Fibroblast of skin of scalp (primary cell): ENCODE results near the gene PRM2.

ENCODE experiments used
- DNase-seq: peaks from one replicate; pipeline ENCODE4 v3.0.0-alpha.2; 2013

The PRM2 gene

GRCh38 chr16:11259655-11260595 is 16.4 kb downstream of the PRM2 start:
- no peak for DNase-seq

GRCh38 chr16:11258553-11259492 is 17.5 kb downstream of the PRM2 start:
- no peak for DNase-seq

- DNase-seq: peak; percentile 82
These were observed 18.9 kb downstream of the PRM2 start for GRCh38 chr16:11257131-11257938.

GRCh38 chr16:11256661-11257130 is 19.6 kb downstream of the PRM2 start:
- DNase-seq: peak; percentile 51

DNA sequence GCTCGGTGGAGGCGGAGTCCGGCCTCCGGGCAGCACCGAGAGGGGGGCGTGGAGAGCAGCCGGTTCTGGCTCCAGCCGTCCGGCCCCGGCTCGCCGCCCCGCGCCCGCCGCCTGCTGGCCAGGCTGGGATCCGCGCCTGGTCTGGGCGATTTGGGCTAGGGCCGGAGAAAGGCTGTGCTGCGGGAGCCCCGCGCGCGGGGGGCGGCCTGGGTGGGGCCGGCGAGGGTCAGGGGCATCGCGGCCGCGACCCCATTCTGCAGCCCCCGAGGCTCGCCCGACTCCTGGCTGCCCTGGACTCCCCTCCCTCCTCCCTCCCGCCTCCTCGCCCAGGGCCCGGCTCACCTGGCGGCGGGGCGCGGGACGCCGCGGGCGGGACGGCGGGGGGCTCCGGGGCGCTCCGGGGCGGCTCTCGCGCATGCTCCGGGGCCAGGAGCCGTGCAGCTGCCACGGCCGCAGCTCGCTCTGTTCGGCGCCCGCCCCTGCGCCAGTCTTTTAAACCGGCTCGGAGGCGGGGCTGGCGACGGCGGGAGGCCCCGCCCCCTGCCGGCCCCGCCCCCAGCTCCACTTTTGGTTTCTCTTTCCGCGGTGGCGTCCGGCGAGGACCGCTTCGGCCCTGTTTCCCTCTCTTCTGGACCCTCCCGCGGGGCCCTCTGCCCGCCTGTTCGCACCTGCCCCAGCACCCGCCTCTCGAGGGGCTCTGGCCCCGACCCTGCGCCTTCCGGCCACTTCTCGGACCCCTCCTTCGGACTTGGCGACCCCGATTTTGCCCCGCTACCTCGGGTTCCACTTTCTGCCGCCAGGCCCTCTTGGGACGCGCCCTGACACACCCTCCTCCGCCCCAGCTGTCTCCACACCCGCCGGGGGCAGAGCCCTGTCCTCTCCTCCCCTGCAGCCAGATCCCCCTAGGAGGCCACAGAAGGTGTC is 20.3 kb downstream of the PRM2 start, which contains the start of gene SOCS1:
TSS of gene SOCS1 (minus strand) at position 468 of the 924 bp plus-strand sequence. CDS start 726 bp downstream, outside the sequence.
- peak; percentile 87 for DNase-seq

GRCh38 chr16:11254913-11255736 is 21.2 kb downstream of the PRM2 start:
- DNase-seq: peak; percentile 41

- no peak for DNase-seq
These were observed 22.0 kb downstream of the PRM2 start for GRCh38 chr16:11253995-11254912.

DNA sequence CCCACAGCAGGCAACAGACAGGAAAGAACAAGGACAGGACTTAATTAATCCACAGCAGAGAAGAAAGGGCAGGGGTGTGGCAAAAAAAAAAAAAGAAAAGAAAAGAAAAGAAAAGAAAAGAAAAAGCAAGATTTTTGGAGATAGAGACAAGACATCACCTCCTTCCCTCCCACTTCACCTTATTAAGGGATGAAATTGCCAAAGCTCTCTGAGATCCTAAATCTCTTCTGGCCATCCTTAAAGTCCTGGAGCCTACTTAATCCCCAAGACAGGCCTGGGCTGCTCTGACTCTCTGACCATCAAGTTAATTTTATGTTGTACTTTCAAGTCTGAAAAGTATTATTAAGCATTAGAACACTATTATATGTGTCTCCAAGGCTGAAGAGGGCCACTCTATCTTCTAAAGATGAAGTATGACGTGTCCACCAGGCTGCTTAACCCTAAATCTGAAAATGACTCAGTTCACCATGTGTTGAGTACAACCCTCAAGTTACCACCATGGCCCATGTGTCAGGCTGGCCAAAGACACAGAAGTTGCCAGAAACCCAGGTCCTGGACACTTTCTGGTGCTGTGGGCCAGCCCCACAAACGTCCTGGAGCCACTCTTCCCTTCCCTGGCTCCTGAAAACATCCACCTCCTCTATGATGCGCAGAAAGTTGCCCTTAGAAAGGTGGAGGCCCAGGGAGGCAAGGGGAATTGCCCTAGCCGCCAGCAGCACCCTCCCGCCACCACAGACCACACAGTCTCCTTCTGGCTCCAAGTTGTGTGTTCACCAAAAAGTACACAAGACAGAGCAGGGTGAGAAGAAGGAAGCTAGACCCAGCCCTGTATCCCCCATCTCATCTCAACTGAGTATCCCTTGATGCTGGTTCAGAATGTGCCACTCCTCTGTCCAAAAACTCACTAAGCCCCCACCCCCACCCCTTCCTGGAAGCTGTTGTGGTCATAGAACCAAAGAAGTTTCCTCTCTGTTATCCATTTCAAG is 23.0 kb downstream of the PRM2 start:
- DNase-seq: no peak

- DNase-seq: no peak
These were observed 23.8 kb downstream of the PRM2 start for GRCh38 chr16:11252482-11252931.

DNA sequence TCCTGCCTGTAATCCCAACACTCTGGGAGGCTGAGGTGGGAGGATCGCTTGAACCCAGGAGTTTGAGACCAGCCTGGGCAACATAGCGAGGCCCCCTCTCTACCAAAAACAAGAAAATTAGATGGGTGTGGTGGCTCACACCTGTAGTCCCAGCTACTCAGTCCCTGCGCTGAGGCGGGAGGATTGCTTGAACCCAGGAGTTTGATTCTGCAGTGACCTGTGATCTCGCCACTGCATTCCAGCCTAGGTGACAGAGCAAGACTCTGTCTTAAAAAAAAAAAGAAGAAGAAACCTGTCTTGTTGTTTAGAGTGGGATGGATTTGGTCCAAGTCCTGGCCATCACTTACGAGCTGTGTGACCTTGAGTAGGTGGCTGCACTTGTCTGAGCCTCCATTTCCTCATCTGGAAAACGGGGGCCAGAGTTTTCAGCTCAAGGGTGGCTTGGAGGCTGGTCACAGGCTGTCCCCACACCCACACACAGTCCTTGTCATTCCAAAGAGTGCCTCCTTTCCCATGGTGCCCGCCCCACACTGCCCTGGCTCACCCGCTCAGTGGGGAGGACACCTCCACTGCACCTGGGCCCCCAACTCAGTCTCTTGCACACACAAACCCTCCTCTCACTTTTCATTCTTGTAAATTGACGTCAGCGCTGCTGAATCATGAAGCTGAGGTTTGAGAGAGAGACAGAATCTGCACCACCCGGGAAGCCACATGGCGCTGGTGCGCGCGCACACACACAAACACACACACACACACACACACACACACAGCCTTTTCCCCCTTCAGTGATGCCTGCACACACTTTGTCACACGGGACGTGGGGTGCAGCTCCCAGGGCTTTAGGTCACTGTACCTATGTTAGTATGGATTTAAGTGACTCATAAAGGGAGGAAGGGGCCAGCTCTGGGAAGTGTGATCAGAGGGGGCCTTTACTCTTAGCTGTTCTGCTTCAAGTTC is 24.5 kb downstream of the PRM2 start:
- peak; percentile 68 for DNase-seq

GRCh38 chr16:11250786-11251524 is 25.3 kb downstream of the PRM2 start:
- no peak for DNase-seq

DNA sequence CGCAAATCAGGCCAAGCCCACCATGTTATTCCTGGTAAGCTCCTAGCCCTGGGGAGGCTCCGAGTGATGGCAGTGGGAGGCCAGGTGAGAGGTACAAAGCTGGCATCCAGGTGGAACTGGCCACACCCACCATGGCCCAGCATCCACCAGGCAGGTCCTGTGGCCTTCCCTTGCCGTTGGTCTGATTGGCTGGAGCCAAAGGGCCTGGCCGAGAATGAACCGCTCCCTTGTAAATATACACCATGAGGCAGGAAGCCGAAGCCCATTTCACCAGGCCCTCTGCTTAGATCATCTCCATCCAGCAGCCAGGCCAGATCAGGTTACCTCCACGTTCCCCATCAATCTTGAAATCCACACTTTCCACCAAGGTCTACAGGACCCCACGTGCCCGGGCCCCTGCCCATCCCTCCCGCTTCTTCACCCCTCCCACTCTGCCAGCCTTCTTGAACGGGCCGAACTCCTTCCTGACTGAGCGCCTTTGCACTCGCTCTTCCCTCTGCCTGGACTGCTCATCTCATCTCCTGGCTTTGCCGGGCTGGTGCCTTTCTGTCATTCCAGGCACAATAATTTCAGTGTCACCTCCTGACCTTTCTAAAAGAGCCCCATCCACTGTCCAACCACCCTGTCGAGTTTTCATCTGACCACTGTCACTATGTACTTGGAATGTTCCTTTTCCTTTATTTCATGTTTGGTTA is 26.0 kb downstream of the PRM2 start:
- no peak for DNase-seq

GRCh38 chr16:11249233-11250061 is 26.8 kb downstream of the PRM2 start:
- DNase-seq: no peak

GRCh38 chr16:11248133-11248532 is 28.1 kb downstream of the PRM2 start:
- no peak for DNase-seq
